ENCODE data around the gene SDHD. TPM values are rescaled to one million over a fixed set of nuclear protein-coding genes. Genes with fewer than 3 reads are reported as not detected.

SDHD gene
- total RNA-seq, 1 experiment from 2014 or later = 98.9 TPM

- TF ChIP-seq PRDM15 (CRISPR knock-in tag; IDR thresholded peaks at IDR 0.05) (no peak), STAT6 (CRISPR knock-in tag; conservative IDR thresholded peaks at IDR 0.05; ENCODE audit: low read depth) (no peak)
Measured at GRCh38 chr11:112128483-112129121, 41.9 kb downstream of the SDHD start (continued).

GRCh38 chr11:112129656-112130055, 43.0 kb downstream of the SDHD start:
- H3K36me3 Mint-ChIP-seq = no peaks in the 10 kb centered on the region
- TF ChIP-seq ERG (CRISPR knock-in tag; IDR thresholded peaks at IDR 0.05) (no peak), CREB1 (CRISPR knock-in tag; IDR thresholded peaks at IDR 0.05) (no peak), MYBL2 (CRISPR knock-in tag; IDR thresholded peaks at IDR 0.05) (no peak), FOXP4 (CRISPR knock-in tag; IDR thresholded peaks at IDR 0.05) (no peak), ETV6 (CRISPR knock-in tag; IDR thresholded peaks at IDR 0.05) (no peak), IRF2 (CRISPR knock-in tag; IDR thresholded peaks at IDR 0.05; ENCODE audit: borderline replicate concordance, low read depth) (no peak), IRF1 (CRISPR knock-in tag; IDR thresholded peaks at IDR 0.05) (no peak), MAX (CRISPR knock-in tag; IDR thresholded peaks at IDR 0.05) (no peak), USF2 (CRISPR knock-in tag; IDR thresholded peaks at IDR 0.05) (no peak), STAT6 (CRISPR knock-in tag; conservative IDR thresholded peaks at IDR 0.05; ENCODE audit: low read depth) (no peak), PRDM15 (CRISPR knock-in tag; IDR thresholded peaks at IDR 0.05) (no peak), EMX1 (CRISPR knock-in tag; IDR thresholded peaks at IDR 0.05) (no peak), E2F4 (CRISPR knock-in tag; IDR thresholded peaks at IDR 0.05; ENCODE audit: borderline replicate concordance, low read depth) (no peak), TP53 (CRISPR knock-in tag; IDR thresholded peaks at IDR 0.05) (no peak)

More at GRCh38 chr11:112129656-112130055, 43.0 kb downstream of the SDHD start:
- no peaks in the 10 kb centered on the region for H3K4me1 Mint-ChIP-seq
- DNase-seq (ENCODE audit: low spot score) (no peak), ATAC-seq (no peak)
- ChIA-PET POLR2A (no interaction called here), CTCF (no interaction called here)
- H3K4me3 Mint-ChIP-seq = no peak overlapping the region
- no peak overlapping the region for H3K27ac Mint-ChIP-seq
- H3K9me3 Mint-ChIP-seq = no peaks in the 10 kb centered on the region
- no peaks in the 10 kb centered on the region for H3K27me3 Mint-ChIP-seq (ENCODE audit: low read depth)
